IMR-90 (cell line): ENCODE data around the gene ESD. TPM values are rescaled to one million over a fixed set of nuclear protein-coding genes. Genes with fewer than 3 reads are reported as not detected.

Experiments
- ATAC-seq: fragments of 200-7000 bp; cut with Tn5 transposase; 2 replicates; pipeline ENCODE4 v1.9.1; 2020; ENCODE audit warnings: low read depth, mild to moderate bottlenecking, moderate library complexity
- BruUV-seq: library from RNA; stranded (reverse); fragments of 400-500 nt; replicated peaks from 2 replicates; lab custom pipeline; 2021; lab: Mats Ljungman, UMichigan
- CTCF ChIA-PET: fragments of 300-600 bp; formaldehyde crosslinking; extraction: SDS; loops from one replicate; lab custom pipeline; 2021; ENCODE audit warnings: antibody characterized with exemption; lab: Yijun Ruan, JAX
- POLR2A ChIA-PET: fragments of 300-600 bp; sonication (Branson Sonifier 250); formaldehyde crosslinking; loops from one replicate; lab custom pipeline; 2022; ENCODE audit warnings: antibody characterized with exemption; ENCODE audit not compliant: unreplicated experiment; lab: Charles Lee
- DNase-seq: peaks from one replicate; pipeline ENCODE4 v3.0.0; 2013
- H2AFZ ChIP-seq: replicated peaks from 2 replicates; pipeline ENCODE3; 2013; ENCODE audit warnings: low read length, mild to moderate bottlenecking; ENCODE audit not compliant: poor library complexity
- H2AK5ac ChIP-seq: 2 replicates; pipeline ENCODE4 v1.6.1; 2013; ENCODE audit warnings: low read depth, low read length, inconsistent platforms
- H2AK9ac ChIP-seq: replicated peaks from 2 replicates; pipeline ENCODE3; 2013; ENCODE audit warnings: mild to moderate bottlenecking, low read depth, low read length, moderate library complexity; ENCODE audit not compliant: poor library complexity
- H2BK120ac ChIP-seq: 2 replicates; pipeline ENCODE4 v1.6.1; 2013; ENCODE audit warnings: low read depth, low read length, inconsistent platforms
- H2BK15ac ChIP-seq: 3 replicates; pipeline ENCODE4 v1.6.1; 2013; ENCODE audit warnings: low read depth, low read length, inconsistent platforms
- H2BK20ac ChIP-seq: 2 replicates; pipeline ENCODE4 v1.6.1; 2013; ENCODE audit warnings: low read depth, mild to moderate bottlenecking, inconsistent platforms, low read length, moderate library complexity
- H2BK5ac ChIP-seq: 2 replicates; pipeline ENCODE4 v1.6.1; 2013; ENCODE audit warnings: mild to moderate bottlenecking, low read depth, low read length, inconsistent platforms; ENCODE audit not compliant: poor library complexity, severe bottlenecking
- H3K14ac ChIP-seq: replicated peaks from 2 replicates; pipeline ENCODE4 v1.6.1; 2013; ENCODE audit warnings: low read depth, low read length, inconsistent platforms
- H3K18ac ChIP-seq: 2 replicates; pipeline ENCODE4 v1.6.1; 2013; ENCODE audit warnings: low read depth, low read length, control low read depth
- H3K23ac ChIP-seq: 2 replicates; pipeline ENCODE4 v1.6.1; 2013; ENCODE audit warnings: low read depth, low read length, inconsistent platforms
- H3K27ac ChIP-seq: 2 replicates; pipeline ENCODE4 v1.5.1; 2013; ENCODE audit warnings: mild to moderate bottlenecking, control low read depth, low read length; ENCODE audit not compliant: insufficient read depth
- H3K27me3 ChIP-seq: 2 replicates; pipeline ENCODE4 v1.6.1; 2013; ENCODE audit warnings: low read length; ENCODE audit not compliant: control insufficient read depth, insufficient read depth
- H3K36me3 ChIP-seq: 2 replicates; pipeline ENCODE4 v1.6.1; 2013; ENCODE audit warnings: low read length, mixed read lengths; ENCODE audit not compliant: control insufficient read depth, insufficient read depth
- H3K4ac ChIP-seq: 2 replicates; pipeline ENCODE4 v1.6.1; 2013; ENCODE audit warnings: low read depth, low read length, inconsistent platforms
- H3K4me1 ChIP-seq: 2 replicates; pipeline ENCODE4 v1.6.1; 2013; ENCODE audit warnings: low read length, mixed read lengths; ENCODE audit not compliant: control insufficient read depth, insufficient read depth
- H3K4me2 ChIP-seq: 2 replicates; pipeline ENCODE4 v1.6.1; 2013; ENCODE audit warnings: low read depth, mild to moderate bottlenecking, control low read depth, low read length, moderate library complexity
- H3K4me3 ChIP-seq: 2 replicates; pipeline ENCODE4 v1.5.1; 2013; ENCODE audit warnings: low read depth, mild to moderate bottlenecking, control low read depth, low read length, moderate library complexity; ENCODE audit not compliant: insufficient read depth
- H3K56ac ChIP-seq: 2 replicates; pipeline ENCODE4 v1.6.1; 2013; ENCODE audit warnings: low read length, inconsistent platforms; ENCODE audit not compliant: insufficient read depth; ENCODE audit errors: extremely low read depth
- H3K79me1 ChIP-seq, 2 experiments: 2 replicates each; pipeline ENCODE4 v1.6.1; 2013; ENCODE audit warnings: low read length in 2 of 2, inconsistent platforms in 1 of 2, low read depth in 1 of 2
- H3K9ac ChIP-seq: 2 replicates; pipeline ENCODE4 v1.6.1; 2013; ENCODE audit warnings: low read depth, low read length, control low read depth
- H3K9me1 ChIP-seq: 2 replicates; pipeline ENCODE4 v1.6.1; 2013; ENCODE audit warnings: low read length, inconsistent platforms; ENCODE audit not compliant: insufficient read depth
- H3K9me3 ChIP-seq: 2 replicates; pipeline ENCODE4 v1.6.1; 2013; ENCODE audit warnings: low read length; ENCODE audit not compliant: control insufficient read depth, insufficient read depth
- H4K20me1 ChIP-seq: 2 replicates; pipeline ENCODE4 v1.6.1; 2013; ENCODE audit warnings: low read length, inconsistent platforms; ENCODE audit not compliant: insufficient read depth
- H4K5ac ChIP-seq: 2 replicates; pipeline ENCODE4 v1.6.1; 2013; ENCODE audit warnings: mild to moderate bottlenecking, low read depth, low read length, control low read depth
- H4K8ac ChIP-seq, 2 experiments: 2 replicates each; pipeline ENCODE4 v1.6.1; 2013; ENCODE audit warnings: low read depth in 2 of 2, low read length in 2 of 2, control low read depth in 1 of 2, inconsistent platforms in 1 of 2
- H4K91ac ChIP-seq: 2 replicates; pipeline ENCODE4 v1.6.1; 2013; ENCODE audit warnings: low read depth, low read length, inconsistent platforms; ENCODE audit not compliant: insufficient read depth
- BHLHE40 ChIP-seq: fragments of 150-350 bp; IDR thresholded peaks from 2 replicates; pipeline ENCODE4 v1.6.1; 2016; ENCODE audit warnings: mild to moderate bottlenecking, low read depth, low read length
- CEBPB ChIP-seq: IDR thresholded peaks from 2 replicates; pipeline ENCODE4 v1.6.1; 2012; ENCODE audit warnings: low read depth, low read length, improper control_type of control experiment
- CHD1 ChIP-seq: IDR thresholded peaks from 2 replicates; pipeline ENCODE4 v1.6.1; 2012; ENCODE audit warnings: low read depth, low read length, improper control_type of control experiment
- CTCF ChIP-seq: conservative IDR thresholded peaks from 2 replicates; pipeline ENCODE4 v1.5.1; 2012; ENCODE audit warnings: mild to moderate bottlenecking, low read depth, low read length, improper control_type of control experiment
- ELK1 ChIP-seq: fragments of 150-350 bp; IDR thresholded peaks from 2 replicates; pipeline ENCODE4 v1.6.1; 2016; ENCODE audit warnings: low read depth, mild to moderate bottlenecking, low read length, moderate library complexity, borderline replicate concordance
- FOS ChIP-seq: fragments of 150-350 bp; IDR thresholded peaks from 2 replicates; pipeline ENCODE4 v1.6.1; 2016; ENCODE audit warnings: low read depth, low read length
- MAFK ChIP-seq: IDR thresholded peaks from 2 replicates; pipeline ENCODE4 v1.6.1; 2012; ENCODE audit warnings: low read depth, low read length, improper control_type of control experiment
- MAZ ChIP-seq: IDR thresholded peaks from 2 replicates; pipeline ENCODE4 v1.6.1; 2012; ENCODE audit warnings: low read depth, mild to moderate bottlenecking, low read length, improper control_type of control experiment, moderate library complexity, borderline replicate concordance
- MXI1 ChIP-seq: IDR thresholded peaks from 2 replicates; pipeline ENCODE4 v1.6.1; 2012; ENCODE audit warnings: low read depth, mild to moderate bottlenecking, low read length, moderate library complexity, borderline replicate concordance
- NFE2L2 ChIP-seq: fragments of 150-350 bp; IDR thresholded peaks from 2 replicates; pipeline ENCODE4 v1.6.1; 2016; ENCODE audit warnings: low read depth, mild to moderate bottlenecking, low read length
- POLR2A ChIP-seq: IDR thresholded peaks from 2 replicates; pipeline ENCODE4 v1.6.1; 2012; ENCODE audit warnings: mild to moderate bottlenecking, low read depth, low read length
- RAD21 ChIP-seq: IDR thresholded peaks from 2 replicates; pipeline ENCODE4 v1.6.1; 2012; ENCODE audit warnings: low read length, improper control_type of control experiment
- RCOR1 ChIP-seq: IDR thresholded peaks from 2 replicates; pipeline ENCODE4 v1.6.1; 2012; ENCODE audit warnings: mild to moderate bottlenecking, low read length, improper control_type of control experiment; ENCODE audit not compliant: insufficient replicate concordance
- RFX5 ChIP-seq: IDR thresholded peaks from 2 replicates; pipeline ENCODE4 v1.8.0; 2012; ENCODE audit warnings: low read depth, mild to moderate bottlenecking, low read length, moderate library complexity
- SMC3 ChIP-seq: fragments of 150-350 bp; IDR thresholded peaks from 2 replicates; pipeline ENCODE4 v1.6.1; 2016; ENCODE audit warnings: low read depth, mild to moderate bottlenecking, antibody characterized with exemption, low read length, moderate library complexity
- USF2 ChIP-seq: fragments of 150-350 bp; IDR thresholded peaks from 2 replicates; pipeline ENCODE4 v1.6.1; 2017; ENCODE audit warnings: mild to moderate bottlenecking, antibody characterized with exemption, low read length, low read depth
- dilution Hi-C: fragments of 300-500 bp; cut with HindIII; formaldehyde crosslinking; loops from one replicate; pipeline ENCODE4 v1.14.3; 2018; ENCODE audit warnings: low sequenced_read_pairs; ENCODE audit not compliant: unreplicated experiment
- in situ Hi-C: fragments of 300-500 bp; cut with MboI; formaldehyde crosslinking; loops from 3 replicates; pipeline ENCODE4 v1.14.3; 2019; ENCODE audit warnings: low sequenced_read_pairs, inconsistent platforms, mixed read lengths
- intact Hi-C: fragments of 100-400 bp; cut with micrococcal nuclease; formaldehyde crosslinking; loops from 2 replicates; pipeline ENCODE4 v1.10.0; 2022
- polyA plus RNA-seq, 3 experiments: library from polyadenylated mRNA; depleted of rRNA; stranded (reverse); fragments of >200 nt; gene quantifications; 2 replicates each; pipeline ENCODE4 v1.2.3, GENCODE V29; 2012; ENCODE audit warnings: low replicate concordance in 1 of 3
- total RNA-seq: library from RNA; depleted of rRNA; stranded (reverse); fragments of >200 nt; gene quantifications from 2 replicates; pipeline ENCODE4 v1.2.3, GENCODE V29; 2012

Gene ESD
- total and polyA plus RNA-seq, 2 of the 4 experiments (the other 2 are of a cell fraction) = 90.4 to 135 TPM

GRCh38 chr13:46830405-46831005, 33.5 kb upstream of the ESD start:
- Histone ChIP-seq H3K4me2 (no peak overlapping the region), H2AK9ac (no peak overlapping the region), H2AK5ac (no peak overlapping the region), H2BK5ac (no peak overlapping the region), H2BK15ac (no peak overlapping the region), H3K9me1 (no peaks in the 10 kb centered on the region), H4K5ac (no peak overlapping the region), H3K14ac (no peak overlapping the region), H3K4ac (no peak overlapping the region), H3K27ac (no peak overlapping the region), H3K9me3 (no peaks in the 10 kb centered on the region), H3K56ac (no peak overlapping the region), H3K4me3 (no peak overlapping the region), H2AFZ (no peak overlapping the region), H3K23ac (no peak overlapping the region), H3K36me3 (no peaks in the 10 kb centered on the region), H3K18ac (no peak overlapping the region), H3K4me1 (no peaks in the 10 kb centered on the region), H3K79me1 (no peaks in the 10 kb centered on the region), H4K91ac (no peak overlapping the region), H4K8ac (no peak overlapping the region), H2BK20ac (no peak overlapping the region), H3K9ac (no peak overlapping the region), H3K27me3 (no peaks in the 10 kb centered on the region; the same call in 1 of the 2 replicates), H2BK120ac (no peak overlapping the region), H4K20me1 (no peaks in the 10 kb centered on the region)
- BruUV-seq = no TSS peak
- DNase-seq (no peak), ATAC-seq (no peak)
- dilution Hi-C loops (no loop called here), intact Hi-C loops (loop anchor here (1.0 to 5.0 kb wide), 2 partner anchors 62 to 944 kb away; no protein-coding TSS in a partner anchor), in situ Hi-C loops (loop anchor here (5.0 kb wide), 1 partner anchor 947 kb away; no protein-coding TSS in a partner anchor)
- no peak for TF ChIP-seq CTCF
- no peak for TF ChIP-seq RFX5
- TF ChIP-seq POLR2A = no peak
- TF ChIP-seq FOS = no peak
- TF ChIP-seq BHLHE40 = no peak
- no peak for TF ChIP-seq ELK1
- no peak for TF ChIP-seq SMC3
- TF ChIP-seq RCOR1 = no peak
- TF ChIP-seq CHD1 = no peak
- TF ChIP-seq USF2 = no peak
- no peak for TF ChIP-seq RAD21
- TF ChIP-seq MAZ = no peak
- no peak for TF ChIP-seq MAFK
- TF ChIP-seq MXI1 = no peak
- TF ChIP-seq NFE2L2 = no peak
- no peak for TF ChIP-seq CEBPB
- POLR2A ChIA-PET = interaction anchor here (0.5 kb wide), 1 partner anchor 416 kb away, joined by 3 read pairs; no protein-coding TSS in a partner anchor
- CTCF ChIA-PET = interaction anchor here (0.8 to 1.8 kb wide), 3 partner anchors 10 to 947 kb away, joined by 3 to 6 read pairs (median 3); no protein-coding TSS in a partner anchor
